Measurements from ENCODE around the gene SLAMF1.

Gene SLAMF1

GRCh38 chr1:160565564-160565963 lies 81.3 kb downstream of the SLAMF1 start:
- TF ChIP-seq GATA3 (IDR thresholded peaks at IDR 0.05; ENCODE audit: low read depth, low read length): no peak
- TF ChIP-seq GATA2 (IDR thresholded peaks at IDR 0.05; ENCODE audit: low read depth, low read length): no peak

GRCh38 chr1:160560806-160561205 lies 86.0 kb downstream of the SLAMF1 start:
- TF ChIP-seq GATA3 (IDR thresholded peaks at IDR 0.05; ENCODE audit: low read depth, low read length) (no peak), GATA2 (IDR thresholded peaks at IDR 0.05; ENCODE audit: low read depth, low read length) (no peak)

GRCh38 chr1:160560045-160560705 lies 86.7 kb downstream of the SLAMF1 start:
- no peak for TF ChIP-seq GATA2 (IDR thresholded peaks at IDR 0.05; ENCODE audit: low read depth, low read length)
- no peak for TF ChIP-seq GATA3 (IDR thresholded peaks at IDR 0.05; ENCODE audit: low read depth, low read length)

- TF ChIP-seq GATA3 (IDR thresholded peaks at IDR 0.05; ENCODE audit: low read depth, low read length): no peak
- no peak for TF ChIP-seq GATA2 (IDR thresholded peaks at IDR 0.05; ENCODE audit: low read depth, low read length)
Measured at GRCh38 chr1:160558660-160559380, 88.0 kb downstream of the SLAMF1 start.
